Vagina (tissue), 2 donors: ENCODE data around the gene TBC1D22A.

Source experiments
- CTCF ChIP-seq, 3 experiments: fragments of 450-650 bp in 2 of 3; fragments of 200-600 bp in 1 of 3; sonication (generic) in 1 of 3; IDR thresholded peaks; one replicate each; pipeline ENCODE4 v1.5.1; 2017 to 2019; ENCODE audit warnings: antibody characterized with exemption in 3 of 3, mild to moderate bottlenecking in 2 of 3, moderate library complexity in 2 of 3
- POLR2A ChIP-seq, 2 donors: fragments of 450-650 bp; IDR thresholded peaks; one replicate each; pipeline ENCODE4 v1.6.1; 2017; ENCODE audit warnings: antibody characterized with exemption in 2 of 2, mild to moderate bottlenecking in 2 of 2, moderate library complexity in 2 of 2
- POLR2AphosphoS5 ChIP-seq, 2 donors: sonication (generic); formaldehyde crosslinking; IDR thresholded peaks; one replicate each; pipeline ENCODE4 v1.9.0; 2017; ENCODE audit warnings: antibody characterized with exemption in 2 of 2, mild to moderate bottlenecking in 2 of 2, low read depth in 1 of 2; ENCODE audit not compliant: insufficient read depth in 1 of 2

GRCh38 chr22:46843821-46844255 is 81.4 kb downstream of the TBC1D22A start:
- TF ChIP-seq POLR2A (IDR thresholded peaks at IDR 0.05) (no peak), POLR2AphosphoS5 (IDR thresholded peaks at IDR 0.05; ENCODE audit: insufficient read depth in 1 of 2, low read depth in 1 of 2) (no peak), CTCF (IDR thresholded peaks at IDR 0.05) (no peak)
